Small intestine (tissue), 7 donors: ENCODE results near the gene GPC1. TPM values are rescaled to one million over a fixed set of nuclear protein-coding genes. Genes with fewer than 3 reads are reported as not detected.

Source experiments
- DNase-seq, 2 donors: peaks; one replicate each; pipeline versions ENCODE4 v3.0.0 to v3.0.0-alpha.2; 2013
- FAIRE-seq: peaks from 2 replicates; lab custom pipeline; 2012; peaks lifted over from hg19 to GRCh38; lab: Jason Lieb, UNC
- H3K27ac ChIP-seq, 3 donors: one replicate each; pipeline ENCODE4 v1.5.1; 2013; ENCODE audit warnings: low read length in 2 of 3, mild to moderate bottlenecking in 2 of 3, control low read depth in 1 of 3, inconsistent platforms in 1 of 3, low read depth in 1 of 3, moderate library complexity in 1 of 3
- H3K27me3 ChIP-seq, 3 donors: one replicate each; pipeline ENCODE4 v1.6.1; 2013; ENCODE audit warnings: low read length in 3 of 3, inconsistent platforms in 1 of 3; ENCODE audit not compliant: control insufficient read depth in 3 of 3, insufficient read depth in 3 of 3
- H3K36me3 ChIP-seq, 3 donors: one replicate each; pipeline ENCODE4 v1.6.1; 2013; ENCODE audit warnings: low read length in 3 of 3, inconsistent platforms in 1 of 3, low read depth in 1 of 3, mild to moderate bottlenecking in 1 of 3, moderate library complexity in 1 of 3; ENCODE audit not compliant: control insufficient read depth in 3 of 3, insufficient read depth in 2 of 3
- H3K4me1 ChIP-seq, 3 donors: one replicate each; pipeline ENCODE4 v1.6.1; 2013; ENCODE audit warnings: low read length in 2 of 3, inconsistent platforms in 1 of 3, low read depth in 1 of 3, mild to moderate bottlenecking in 1 of 3, moderate library complexity in 1 of 3; ENCODE audit not compliant: control insufficient read depth in 3 of 3, insufficient read depth in 2 of 3
- H3K4me3 ChIP-seq, 3 donors: one replicate each; pipeline ENCODE4 v1.5.1; 2013; ENCODE audit warnings: low read length in 3 of 3, control low read depth in 1 of 3, inconsistent platforms in 1 of 3, low read depth in 1 of 3, mild to moderate bottlenecking in 1 of 3, moderate library complexity in 1 of 3
- H3K9me3 ChIP-seq, 2 donors: one replicate each; pipeline ENCODE4 v1.6.1; 2013; ENCODE audit warnings: low read depth in 1 of 2, low read length in 1 of 2; ENCODE audit not compliant: control insufficient read depth in 2 of 2, insufficient read depth in 1 of 2
- WGBS, 3 donors: extraction: QIAGEN DNeasy Blood & Tissue Kit; methylation state at CpG; one replicate each; pipeline ENCODE4 v1.1.7; 2013; 5-methylcytosine and 5-hydroxymethylcytosine counted together
- polyA plus RNA-seq, 4 donors: library from polyadenylated mRNA; stranded (reverse) in 3 of 4; unstranded in 1 of 4; fragments of 200-250 nt in 3 of 4; fragments of 120-200 nt in 1 of 4; gene quantifications; one replicate each; pipeline versions ENCODE4 v1.2.1 to v1.2.3, GENCODE V29; 2013
- donor health status: healthy with polysubstance abuse.
- donor health status: control.
- donor health status: control.
- donor health status: Bipolar disorder and iron deficiency.
- donor health status: healthy.

Gene GPC1
- polyA plus RNA-seq, 4 donors: 0.89 to 15.5 (median 4.8) TPM

DNA sequence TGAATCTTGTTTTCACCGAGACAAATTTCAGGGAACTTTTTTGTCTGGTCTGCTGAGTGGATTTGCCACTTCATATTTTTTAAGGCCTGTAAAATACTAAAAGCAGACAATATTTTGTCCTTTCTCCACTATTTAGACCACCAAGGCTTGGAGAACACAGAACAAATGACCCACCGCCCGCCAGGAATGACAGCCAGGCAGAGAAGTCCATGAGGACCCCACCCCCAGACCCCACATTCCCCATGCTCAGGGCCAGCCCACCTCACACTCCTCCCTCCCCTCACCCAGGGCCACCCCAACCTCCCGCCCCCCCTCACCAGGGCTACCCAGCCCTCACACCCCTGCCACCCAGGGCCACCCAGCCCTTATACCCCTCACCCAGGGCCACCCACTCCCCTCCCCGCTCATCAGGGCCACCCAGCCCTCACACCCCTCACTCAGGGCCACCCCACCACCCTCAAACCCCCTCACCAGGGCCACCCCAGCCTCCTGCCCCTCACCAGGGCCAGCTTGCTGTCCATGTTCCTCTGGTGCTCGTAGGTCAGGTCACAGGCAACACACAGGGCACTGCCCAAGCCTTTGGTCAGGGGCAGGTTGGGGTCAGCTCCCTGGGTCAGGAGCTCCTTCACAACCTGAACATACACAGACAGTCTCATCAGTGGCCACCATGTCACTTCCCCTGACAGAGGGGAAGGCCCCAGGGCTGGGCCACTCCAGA is 71.8 kb downstream of the GPC1 start:
- H3K27ac ChIP-seq: no peak overlapping the region
- H3K36me3 ChIP-seq: peaks cover 0 to 12% (median 0%) of the 10 kb centered on the region in 3 donors
- WGBS, 3 donors: 82 to 95% (median 94%) methylated on average over 5 to 6 of the region's 6 CpGs
- no peaks in the 10 kb centered on the region for H3K4me1 ChIP-seq
- FAIRE-seq (no peak), DNase-seq (no peak)
- no peaks in the 10 kb centered on the region for H3K9me3 ChIP-seq
- H3K4me3 ChIP-seq: no peak overlapping the region
- H3K27me3 ChIP-seq: no peaks in the 10 kb centered on the region

DNA sequence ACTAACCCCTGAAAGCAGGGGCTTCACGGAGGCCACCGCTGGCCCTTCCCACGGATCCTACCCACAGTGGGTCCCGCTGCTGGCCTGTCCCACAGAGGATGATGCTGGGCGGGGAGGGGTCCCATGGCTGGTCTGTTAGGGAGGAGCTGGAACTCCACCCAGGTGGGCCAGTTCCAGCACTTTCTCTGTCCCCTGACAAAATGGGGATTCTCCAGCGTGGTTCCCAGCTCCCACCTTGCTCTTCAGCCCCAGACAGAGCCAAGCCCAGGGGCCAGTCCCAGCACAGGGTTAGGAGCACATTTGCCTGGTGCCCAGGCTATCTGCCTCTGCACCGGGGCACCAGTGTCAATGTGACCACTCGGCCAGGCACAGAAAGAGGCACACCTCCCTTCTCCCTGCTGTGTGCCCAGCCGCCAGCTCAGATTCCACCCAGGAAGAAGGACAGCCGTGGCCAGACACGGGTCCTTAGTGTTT is 72.4 kb downstream of the GPC1 start:
- Histone ChIP-seq H3K27me3 (no peaks in the 10 kb centered on the region), H3K36me3 (peaks cover 0 to 17% (median 0%) of the 10 kb centered on the region in 3 donors), H3K27ac (no peak overlapping the region), H3K9me3 (no peaks in the 10 kb centered on the region), H3K4me1 (no peaks in the 10 kb centered on the region), H3K4me3 (no peak overlapping the region)
- 91 to 96% (median 96%) methylated on average over 10 to 11 of the region's 11 CpGs for WGBS, 3 donors
- no peak for DNase-seq
- FAIRE-seq: no peak

GRCh38 chr2:240508832-240509545 is 73.5 kb downstream of the GPC1 start:
- H3K27me3 ChIP-seq: no peaks in the 10 kb centered on the region
- peaks cover 0 to under 1% of the 10 kb centered on the region in 2 donors for H3K9me3 ChIP-seq
- peaks cover 0 to 20% (median 0%) of the 10 kb centered on the region in 3 donors for H3K36me3 ChIP-seq
- no peak overlapping the region for H3K4me3 ChIP-seq
- FAIRE-seq (no peak), DNase-seq (no peak)
- no peaks in the 10 kb centered on the region for H3K4me1 ChIP-seq
- WGBS, 3 donors: 96 to 98% (median 98%) methylated on average over 7 of the region's 7 CpGs
- no peak overlapping the region for H3K27ac ChIP-seq

GRCh38 chr2:240509667-240510512 is 74.4 kb downstream of the GPC1 start:
- no peak for DNase-seq
- Histone ChIP-seq H3K4me1 (no peaks in the 10 kb centered on the region), H3K27ac (no peak overlapping the region), H3K9me3 (peaks cover 0 to 3% of the 10 kb centered on the region in 2 donors), H3K36me3 (peaks cover 0 to 20% (median 0%) of the 10 kb centered on the region in 3 donors), H3K27me3 (no peaks in the 10 kb centered on the region), H3K4me3 (no peak overlapping the region)
- WGBS, 3 donors: 67 to 75% (median 72%) methylated on average over 12 of the region's 12 CpGs
- FAIRE-seq: no peak

DNA sequence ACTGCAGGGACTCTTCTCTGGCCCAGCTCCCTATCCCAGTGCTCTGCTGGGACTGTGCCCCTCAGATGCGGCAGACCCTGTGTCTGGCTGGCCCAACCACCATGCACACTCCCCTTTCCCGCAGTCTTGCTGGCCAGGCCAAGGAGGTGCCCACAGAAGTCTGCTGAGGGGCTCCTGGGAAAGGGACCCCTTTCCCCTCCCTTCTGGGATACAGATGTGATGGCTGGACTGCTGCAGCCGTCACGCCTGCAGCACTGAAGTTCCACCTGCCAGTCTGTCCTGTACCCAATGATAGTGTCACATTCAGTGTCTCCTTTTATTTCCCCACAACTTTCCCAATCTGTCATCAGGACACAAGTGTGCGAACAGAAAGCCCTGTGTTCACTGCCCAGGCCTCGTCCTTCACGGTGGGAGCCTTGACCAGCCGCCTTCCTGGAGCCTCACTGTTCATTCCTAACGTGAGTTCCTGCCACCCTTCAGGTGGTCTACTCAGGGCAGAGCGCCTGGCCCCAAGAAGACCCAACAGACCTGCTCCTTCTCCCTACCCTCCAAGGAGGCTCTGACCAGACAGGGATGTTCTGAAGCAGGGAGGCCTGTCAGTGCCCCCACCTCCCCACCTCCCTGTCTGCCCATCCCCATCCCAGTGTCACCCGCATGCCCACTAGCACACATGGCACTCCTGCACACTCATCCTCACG is 75.2 kb downstream of the GPC1 start:
- Histone ChIP-seq H3K36me3 (peaks cover 0 to 18% (median 0%) of the 10 kb centered on the region in 3 donors), H3K4me1 (no peaks in the 10 kb centered on the region), H3K4me3 (no peak overlapping the region), H3K9me3 (peaks cover 0 to 3% of the 10 kb centered on the region in 2 donors), H3K27ac (no peak overlapping the region), H3K27me3 (no peaks in the 10 kb centered on the region)
- no peak for DNase-seq
- FAIRE-seq: no peak
- WGBS, 3 donors: 91 to 96% (median 95%) methylated on average over 12 of the region's 12 CpGs

- H3K27ac ChIP-seq: no peak overlapping the region
- H3K36me3 ChIP-seq: peaks cover 0 to 18% (median 0%) of the 10 kb centered on the region in 3 donors
- DNase-seq (no peak), FAIRE-seq (no peak)
- no peak overlapping the region for H3K4me3 ChIP-seq
- H3K9me3 ChIP-seq: peaks cover 0 to 3% of the 10 kb centered on the region in 2 donors
- H3K27me3 ChIP-seq: no peaks in the 10 kb centered on the region
- H3K4me1 ChIP-seq: no peaks in the 10 kb centered on the region
- 93 to 97% (median 95%) methylated on average over 28 to 31 of the region's 31 CpGs for WGBS, 3 donors
Observed at GRCh38 chr2:240511351-240512108, 76.1 kb downstream of the GPC1 start.

DNA sequence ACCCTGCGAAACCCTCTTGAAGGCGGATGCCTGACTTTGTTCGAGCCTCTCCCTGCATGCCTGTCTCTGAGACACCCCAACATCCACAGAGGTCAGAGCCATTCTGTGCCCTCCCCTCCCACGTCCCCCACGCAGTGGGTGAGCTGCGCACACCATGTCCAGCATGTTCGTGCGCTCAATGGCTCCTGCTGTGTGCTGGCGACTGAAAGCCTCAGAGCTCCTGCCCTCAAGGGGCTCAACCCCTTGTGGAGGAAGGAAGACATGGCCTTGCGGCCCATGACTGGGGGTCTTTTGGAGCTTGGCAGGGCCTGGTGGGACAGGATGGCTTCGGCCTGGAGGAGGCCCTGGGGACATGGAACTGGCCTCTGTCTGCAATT is 76.6 kb downstream of the GPC1 start:
- Histone ChIP-seq H3K4me3 (no peak overlapping the region), H3K9me3 (peaks cover 0 to 3% of the 10 kb centered on the region in 2 donors), H3K27ac (no peak overlapping the region), H3K4me1 (no peaks in the 10 kb centered on the region), H3K27me3 (no peaks in the 10 kb centered on the region), H3K36me3 (peaks cover 0 to 18% (median 0%) of the 10 kb centered on the region in 3 donors)
- DNase-seq: no peak
- 97 to 98% (median 97%) methylated on average over 11 of the region's 11 CpGs for WGBS, 3 donors
- FAIRE-seq: no peak
